GM21360 (cell line): ENCODE results near the gene ZSWIM3.
"Not testable (repeated sequence)": the region's sequence is repeated elsewhere in the genome, so short reads cannot be mapped to it uniquely, and the experiment has no call there.

Source experiments
- ATAC-seq: cut with Tn5 transposase; IDR thresholded peaks from one replicate; pipeline ENCODE4 v1.9.1; 2021; ENCODE audit warnings: mild to moderate bottlenecking, moderate library complexity; ENCODE audit not compliant: unreplicated experiment

Gene ZSWIM3

DNA sequence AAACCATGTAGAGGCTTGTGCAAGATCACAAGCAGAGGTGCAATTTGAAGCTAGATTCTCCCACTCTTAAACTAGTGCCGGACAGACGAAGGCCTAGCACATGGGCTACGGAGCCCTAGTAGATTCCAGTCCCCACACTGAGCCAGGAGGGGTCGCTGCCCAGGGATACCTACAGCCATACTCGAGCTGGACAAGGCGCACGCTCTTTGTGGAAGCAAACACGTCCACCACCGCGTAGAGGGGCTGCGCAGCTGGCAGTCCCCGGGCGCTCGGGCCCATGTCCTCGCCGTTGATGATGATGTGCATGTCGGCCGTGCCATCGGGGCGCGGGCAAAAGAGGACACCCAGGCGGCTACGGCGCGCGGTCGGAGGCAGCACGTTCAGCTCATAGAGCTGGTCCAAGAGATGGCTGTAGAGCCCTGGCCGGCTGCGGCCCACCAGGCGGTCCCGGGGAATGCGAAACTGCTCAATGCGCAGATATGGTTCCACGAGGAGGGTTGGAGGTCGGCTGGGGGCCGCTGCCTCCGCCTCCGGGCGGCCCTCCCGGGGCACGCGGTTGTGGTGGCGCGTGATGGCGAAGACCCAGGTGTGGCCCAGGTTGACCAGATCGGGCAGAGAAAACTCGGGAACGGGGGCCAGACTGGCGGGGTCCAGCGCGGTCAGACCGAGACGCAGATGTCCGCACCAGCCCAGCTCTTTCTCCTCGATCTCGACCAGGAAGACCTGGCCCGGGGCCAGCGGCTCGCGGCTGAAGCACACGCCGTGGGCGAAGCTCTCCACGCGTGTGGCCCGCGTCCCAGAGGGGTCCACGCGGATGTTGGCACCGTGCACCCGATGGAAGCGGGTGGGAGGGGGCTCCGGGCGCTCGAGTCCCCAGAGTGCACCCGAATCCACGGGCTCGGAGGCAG lies 32.9 kb downstream of the ZSWIM3 start:
- ATAC-seq: no peak

DNA sequence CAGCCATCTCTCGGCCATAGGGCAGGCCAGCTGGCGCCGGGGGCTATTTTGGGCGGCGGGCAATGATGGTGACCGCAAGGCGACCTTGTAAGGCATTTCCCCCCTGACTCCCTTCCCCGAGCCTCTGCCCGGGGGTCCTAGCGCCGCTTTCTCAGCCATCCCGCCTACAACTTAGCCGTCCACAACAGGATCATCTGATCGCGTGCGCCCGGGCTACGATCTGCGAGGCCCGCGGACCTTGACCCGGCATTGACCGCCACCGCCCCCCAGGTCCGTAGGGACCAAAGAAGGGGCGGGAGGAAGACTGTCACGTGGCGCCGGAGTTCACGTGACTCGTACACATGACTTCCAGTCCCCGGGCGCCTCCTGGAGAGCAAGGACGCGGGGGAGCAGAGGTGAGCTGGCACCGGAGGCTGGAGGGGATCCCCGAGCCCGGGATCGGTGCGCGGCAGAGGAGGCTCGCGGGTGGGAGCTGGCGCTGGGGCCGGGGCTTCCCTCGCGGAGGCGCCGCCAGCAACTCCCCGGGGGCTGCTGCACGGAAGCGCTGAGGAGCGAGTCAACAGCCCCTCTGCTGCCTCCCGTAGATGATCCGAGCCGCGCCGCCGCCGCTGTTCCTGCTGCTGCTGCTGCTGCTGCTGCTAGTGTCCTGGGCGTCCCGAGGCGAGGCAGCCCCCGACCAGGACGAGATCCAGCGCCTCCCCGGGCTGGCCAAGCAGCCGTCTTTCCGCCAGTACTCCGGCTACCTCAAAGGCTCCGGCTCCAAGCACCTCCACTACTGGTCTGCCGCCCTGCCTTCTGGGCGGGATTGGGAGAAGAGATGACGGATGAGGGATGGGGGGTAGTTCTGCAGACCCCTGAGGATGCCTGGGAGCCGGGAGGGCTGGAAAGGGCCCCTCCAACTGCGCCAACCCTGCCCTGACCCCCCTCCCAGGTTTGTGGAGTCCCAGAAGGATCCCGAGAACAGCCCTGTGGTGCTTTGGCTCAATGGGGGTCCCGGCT lies 33.9 kb downstream of the ZSWIM3 start, which contains the start of the genes CTSA and NEURL2:
CTSA (plus strand) TSS at position 351 of the 999 bp plus-strand sequence; CDS start at position 585, 234 bp downstream.
NEURL2 (minus strand) TSS at position 224 of the 999 bp plus-strand sequence; CDS start at position 7, 217 bp downstream.
- peak; percentile 69 for ATAC-seq

DNA sequence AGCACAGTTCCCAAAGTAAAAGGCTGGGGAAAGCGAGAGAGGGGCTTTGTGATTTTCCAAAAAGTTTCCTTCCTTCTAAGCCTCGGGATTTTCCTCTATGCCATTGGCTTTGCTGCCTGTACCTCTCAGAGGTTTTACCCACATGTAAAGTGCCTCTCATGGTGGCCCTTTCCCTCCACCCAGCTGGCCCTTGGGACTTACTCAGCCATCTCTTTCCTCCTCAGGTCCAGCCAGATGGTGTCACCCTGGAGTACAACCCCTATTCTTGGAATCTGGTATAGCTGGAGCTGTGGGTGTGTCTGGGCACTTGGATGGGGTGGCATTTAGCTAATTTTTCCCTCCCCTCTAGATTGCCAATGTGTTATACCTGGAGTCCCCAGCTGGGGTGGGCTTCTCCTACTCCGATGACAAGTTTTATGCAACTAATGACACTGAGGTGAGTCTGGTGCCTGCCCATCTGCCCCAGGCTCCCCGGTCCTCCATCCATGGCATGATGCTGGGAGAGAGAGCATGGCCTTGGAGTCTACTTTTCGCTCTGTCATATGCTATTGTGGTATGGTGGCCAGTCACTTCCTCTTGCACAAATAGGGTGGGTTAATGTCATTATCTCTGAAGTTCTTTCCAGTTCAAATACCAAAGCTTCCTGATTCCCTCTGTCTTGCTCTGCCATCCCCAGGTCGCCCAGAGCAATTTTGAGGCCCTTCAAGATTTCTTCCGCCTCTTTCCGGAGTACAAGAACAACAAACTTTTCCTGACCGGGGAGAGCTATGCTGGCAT lies 34.8 kb downstream of the ZSWIM3 start:
- ATAC-seq: no peak

DNA sequence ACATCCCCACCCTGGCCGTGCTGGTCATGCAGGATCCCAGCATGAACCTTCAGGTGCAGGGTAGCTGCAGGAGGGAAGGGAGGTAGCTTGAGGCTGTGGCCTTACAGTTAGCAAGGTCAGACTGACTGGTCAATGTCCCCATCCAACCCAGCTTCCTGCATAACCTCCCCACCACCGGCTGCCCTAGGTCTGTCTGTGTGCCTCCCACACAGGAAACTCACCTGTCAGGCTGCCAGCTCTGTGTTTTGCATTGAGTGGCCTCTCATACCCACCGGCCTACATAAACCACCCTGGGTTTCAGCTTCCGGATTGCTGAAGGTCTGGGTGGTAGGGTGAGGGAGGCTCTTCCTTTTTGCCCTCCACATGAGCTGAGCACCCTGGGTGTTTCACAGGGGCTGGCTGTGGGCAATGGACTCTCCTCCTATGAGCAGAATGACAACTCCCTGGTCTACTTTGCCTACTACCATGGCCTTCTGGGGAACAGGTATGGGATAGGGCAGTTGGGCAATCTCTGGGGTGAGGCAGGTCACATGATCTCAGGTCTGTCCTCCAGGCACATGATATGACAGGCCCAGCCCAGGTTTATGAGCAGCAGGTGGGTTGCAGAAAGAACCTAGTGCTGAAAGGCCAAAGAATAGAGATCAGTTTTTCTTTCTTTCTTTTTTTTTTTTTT lies 35.5 kb downstream of the ZSWIM3 start:
- no peak for ATAC-seq

DNA sequence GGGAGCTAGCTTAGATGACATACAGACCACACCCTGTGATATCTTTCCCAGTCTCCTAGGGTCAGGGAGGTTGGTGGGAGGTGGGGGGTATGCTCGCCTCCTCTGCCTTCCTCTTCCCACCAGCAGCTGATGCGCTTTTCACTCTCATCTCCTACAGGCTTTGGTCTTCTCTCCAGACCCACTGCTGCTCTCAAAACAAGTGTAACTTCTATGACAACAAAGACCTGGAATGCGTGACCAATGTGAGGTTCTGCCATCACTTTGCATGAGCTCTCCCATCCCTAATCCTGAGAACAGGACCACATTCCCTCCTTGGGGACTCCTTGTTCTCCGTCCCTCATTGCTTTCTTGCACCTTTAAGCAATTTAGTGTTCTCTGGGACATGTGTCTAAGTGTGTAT lies 36.4 kb downstream of the ZSWIM3 start:
- ATAC-seq: no peak

DNA sequence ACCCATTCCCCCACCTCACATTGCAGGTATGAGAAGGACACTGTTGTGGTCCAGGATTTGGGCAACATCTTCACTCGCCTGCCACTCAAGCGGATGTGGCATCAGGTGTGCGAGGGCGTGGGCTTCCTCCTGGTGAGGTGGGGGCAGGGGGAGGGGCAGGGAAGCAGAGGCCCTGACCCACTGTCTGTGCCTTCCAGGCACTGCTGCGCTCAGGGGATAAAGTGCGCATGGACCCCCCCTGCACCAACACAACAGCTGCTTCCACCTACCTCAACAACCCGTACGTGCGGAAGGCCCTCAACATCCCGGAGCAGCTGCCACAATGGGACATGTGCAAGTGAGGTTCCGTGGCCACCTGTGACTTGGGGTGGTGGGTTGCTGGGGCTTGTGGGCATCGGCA lies 37.4 kb downstream of the ZSWIM3 start:
- ATAC-seq: no peak

DNA sequence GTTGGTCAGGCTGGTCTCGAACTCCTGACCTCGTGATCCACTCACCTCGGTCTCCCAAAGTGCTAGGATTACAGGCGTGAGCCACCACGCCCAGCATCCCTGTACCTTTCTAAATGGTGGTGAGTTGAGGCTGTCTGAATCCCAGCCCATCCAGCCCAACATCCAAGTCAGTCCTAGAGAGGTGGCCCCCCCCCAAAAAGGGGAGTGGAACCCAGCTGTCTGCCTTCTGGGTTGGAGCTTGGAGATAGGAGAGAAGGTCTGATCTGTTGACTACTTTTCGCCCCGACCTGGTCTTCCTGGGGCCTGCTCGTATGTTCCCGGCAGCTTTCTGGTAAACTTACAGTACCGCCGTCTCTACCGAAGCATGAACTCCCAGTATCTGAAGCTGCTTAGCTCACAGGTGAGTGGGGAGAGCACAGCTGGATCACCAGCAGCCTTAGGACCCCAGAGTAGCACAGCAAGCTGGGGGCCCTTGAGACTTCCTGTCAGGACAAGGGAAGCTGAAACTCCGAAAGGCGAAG lies 39.3 kb downstream of the ZSWIM3 start:
- no peak for ATAC-seq

DNA sequence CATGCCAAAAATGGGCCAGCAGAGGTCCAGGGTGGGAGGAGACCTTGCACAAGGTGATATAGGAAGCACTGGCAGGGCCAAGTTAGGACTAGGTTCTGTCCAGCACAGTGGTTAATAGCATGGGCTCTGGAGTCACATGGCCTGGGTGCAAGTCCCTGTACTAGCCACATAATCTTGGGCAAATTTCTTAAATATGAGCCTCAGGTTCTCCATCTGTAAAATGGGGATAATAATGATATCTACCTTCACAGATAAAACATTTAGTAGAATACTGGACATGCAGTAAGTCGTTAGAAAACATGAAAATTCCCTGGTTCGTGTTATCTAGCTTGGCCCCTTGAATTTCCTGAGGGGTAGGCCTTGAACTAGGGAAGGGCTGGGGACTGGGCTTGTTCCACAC lies 39.9 kb downstream of the ZSWIM3 start:
- ATAC-seq: no peak

DNA sequence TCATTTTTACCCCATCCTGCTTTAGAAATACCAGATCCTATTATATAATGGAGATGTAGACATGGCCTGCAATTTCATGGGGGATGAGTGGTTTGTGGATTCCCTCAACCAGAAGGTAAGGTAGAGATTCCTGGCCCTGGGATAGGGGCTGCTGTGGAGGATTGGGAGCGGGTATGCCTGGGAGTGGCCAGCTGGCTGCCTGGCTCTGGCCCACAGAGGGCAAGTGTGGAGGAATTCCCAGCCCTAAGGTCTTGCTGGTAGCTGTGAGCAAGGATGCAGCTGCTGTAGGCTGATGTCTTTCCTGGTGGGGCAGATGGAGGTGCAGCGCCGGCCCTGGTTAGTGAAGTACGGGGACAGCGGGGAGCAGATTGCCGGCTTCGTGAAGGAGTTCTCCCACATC lies 40.3 kb downstream of the ZSWIM3 start:
- ATAC-seq: no peak

DNA sequence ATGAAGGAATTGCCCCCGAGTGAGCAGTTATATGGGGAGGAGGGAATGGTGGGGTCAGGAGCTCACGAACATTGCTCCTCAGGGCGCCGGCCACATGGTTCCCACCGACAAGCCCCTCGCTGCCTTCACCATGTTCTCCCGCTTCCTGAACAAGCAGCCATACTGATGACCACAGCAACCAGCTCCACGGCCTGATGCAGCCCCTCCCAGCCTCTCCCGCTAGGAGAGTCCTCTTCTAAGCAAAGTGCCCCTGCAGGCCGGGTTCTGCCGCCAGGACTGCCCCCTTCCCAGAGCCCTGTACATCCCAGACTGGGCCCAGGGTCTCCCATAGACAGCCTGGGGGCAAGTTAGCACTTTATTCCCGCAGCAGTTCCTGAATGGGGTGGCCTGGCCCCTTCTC lies 40.9 kb downstream of the ZSWIM3 start:
- no peak for ATAC-seq

DNA sequence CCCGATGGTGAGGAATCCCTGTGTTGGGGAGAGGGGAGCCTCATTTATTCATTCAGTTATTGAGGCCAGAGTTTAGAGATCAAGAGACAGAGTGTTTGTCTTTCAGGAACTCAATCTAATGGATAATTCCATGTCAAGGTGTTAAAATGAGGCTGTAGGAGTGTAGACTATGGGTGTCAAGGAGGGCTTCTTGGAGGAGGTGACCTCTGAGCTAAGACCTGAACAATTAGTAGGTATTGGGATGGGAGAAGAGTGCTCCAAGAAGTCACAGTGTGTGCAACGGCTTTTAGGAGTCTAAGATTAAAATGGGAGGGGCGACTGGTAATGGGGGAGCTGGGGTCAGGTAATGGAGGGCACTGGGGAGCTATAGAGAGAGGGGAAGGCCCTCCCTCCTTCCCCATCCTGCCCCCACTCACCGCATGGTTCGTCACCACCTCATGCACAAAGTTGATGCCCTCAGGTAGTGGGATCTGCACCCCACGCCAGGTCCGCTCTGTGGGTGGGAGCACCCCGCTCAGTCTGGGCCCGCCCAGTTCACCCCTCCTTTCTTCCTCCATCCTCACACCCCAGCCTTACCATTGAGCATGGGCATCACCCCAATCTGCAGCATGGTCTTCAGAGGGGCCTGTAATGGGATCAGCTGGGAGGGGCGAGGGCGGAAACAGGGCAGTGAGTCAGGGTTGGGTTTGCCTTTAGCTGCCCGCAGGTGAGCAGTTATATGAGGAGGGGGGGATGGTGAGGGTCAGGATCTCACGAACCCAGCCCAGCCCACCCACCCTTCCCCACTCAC lies 41.8 kb downstream of the ZSWIM3 start:
- no peak for ATAC-seq

DNA sequence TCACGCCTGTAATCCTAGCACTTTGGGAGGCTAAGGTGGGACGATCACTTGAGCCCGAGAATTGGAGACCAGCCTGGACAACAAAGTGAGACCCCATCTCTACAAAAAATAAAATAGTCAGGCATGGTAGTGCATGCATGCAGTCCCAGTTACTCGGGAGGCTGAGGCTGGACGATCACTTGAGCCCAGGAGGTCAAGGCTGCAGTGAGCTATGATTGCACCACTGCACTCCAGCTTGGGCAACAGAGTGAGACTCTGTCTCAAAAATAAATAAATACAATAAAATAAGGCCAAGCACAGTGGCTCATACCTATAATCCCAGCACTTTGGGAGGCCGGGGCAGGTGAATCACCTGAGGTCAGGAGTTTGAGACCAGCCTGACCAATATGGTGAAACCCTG lies 43.9 kb downstream of the ZSWIM3 start:
- ATAC-seq: not testable (repeated sequence)

DNA sequence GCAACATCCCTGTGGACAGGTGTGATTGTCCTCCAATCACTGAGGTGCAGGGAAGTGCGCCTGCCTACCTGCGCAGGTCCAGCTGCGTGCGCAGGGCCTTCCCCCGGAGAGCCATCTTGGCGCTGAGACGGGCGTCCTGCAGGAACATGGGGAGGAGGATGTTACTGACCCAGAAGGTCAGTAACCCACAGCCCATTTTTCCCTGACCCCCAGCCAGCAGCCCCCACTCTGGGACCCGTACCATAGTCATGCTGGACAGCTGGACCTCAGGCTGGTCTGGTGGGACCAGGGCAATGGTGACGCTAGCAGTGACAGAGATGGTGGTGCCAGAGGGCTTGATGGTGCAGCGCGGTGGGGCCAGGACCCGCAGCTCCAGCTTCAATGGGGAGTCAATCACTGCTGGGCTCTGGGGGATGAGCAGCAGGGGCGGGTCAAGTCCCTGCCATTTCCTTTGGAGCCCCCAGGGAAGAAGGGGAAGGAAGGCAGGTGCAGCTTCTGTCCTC lies 44.8 kb downstream of the ZSWIM3 start:
- no peak for ATAC-seq

DNA sequence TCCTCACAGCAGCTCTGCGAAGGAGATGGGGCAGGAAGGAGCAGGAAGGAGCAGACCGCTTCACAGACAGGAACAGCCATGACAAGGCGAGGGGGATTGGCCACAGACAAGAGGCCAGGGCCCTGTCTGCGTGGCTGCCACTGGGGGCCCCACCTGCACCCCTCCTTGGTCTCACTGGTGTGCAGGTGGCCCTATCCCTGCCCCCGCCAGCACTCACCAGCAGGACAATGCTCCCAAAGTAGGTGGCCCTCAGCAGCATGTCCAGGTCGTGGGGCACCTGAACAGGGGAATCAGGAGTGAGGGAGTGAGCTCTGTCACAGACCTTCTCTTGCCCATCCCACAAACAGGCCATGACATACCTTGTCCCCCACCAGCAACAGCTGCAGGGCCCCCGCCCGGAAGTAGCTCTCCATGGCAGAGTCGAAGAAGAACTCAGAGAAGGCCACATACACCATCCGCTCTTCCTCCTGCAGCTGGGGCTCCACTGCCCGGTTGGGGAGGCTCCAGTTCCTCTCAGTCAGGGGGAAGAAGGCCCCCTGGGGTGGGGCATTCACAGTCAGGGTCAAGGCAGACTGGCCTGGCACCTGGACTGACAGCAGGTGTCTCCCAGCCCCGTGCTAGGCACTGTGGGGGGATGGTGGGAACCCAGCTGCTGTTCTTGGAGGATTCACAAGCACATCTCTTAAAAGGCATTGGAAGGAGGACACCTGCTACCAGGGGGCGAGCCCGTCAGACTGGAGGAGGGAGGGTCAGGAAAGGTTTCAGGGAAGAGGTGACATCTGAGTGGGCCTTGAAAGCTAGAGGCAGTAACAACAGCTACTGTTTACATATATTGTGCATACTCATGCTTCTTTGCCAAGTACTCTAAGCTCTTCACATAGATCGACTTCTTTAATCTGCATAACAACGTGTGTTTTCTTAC lies 47.4 kb downstream of the ZSWIM3 start:
- ATAC-seq: no peak

DNA sequence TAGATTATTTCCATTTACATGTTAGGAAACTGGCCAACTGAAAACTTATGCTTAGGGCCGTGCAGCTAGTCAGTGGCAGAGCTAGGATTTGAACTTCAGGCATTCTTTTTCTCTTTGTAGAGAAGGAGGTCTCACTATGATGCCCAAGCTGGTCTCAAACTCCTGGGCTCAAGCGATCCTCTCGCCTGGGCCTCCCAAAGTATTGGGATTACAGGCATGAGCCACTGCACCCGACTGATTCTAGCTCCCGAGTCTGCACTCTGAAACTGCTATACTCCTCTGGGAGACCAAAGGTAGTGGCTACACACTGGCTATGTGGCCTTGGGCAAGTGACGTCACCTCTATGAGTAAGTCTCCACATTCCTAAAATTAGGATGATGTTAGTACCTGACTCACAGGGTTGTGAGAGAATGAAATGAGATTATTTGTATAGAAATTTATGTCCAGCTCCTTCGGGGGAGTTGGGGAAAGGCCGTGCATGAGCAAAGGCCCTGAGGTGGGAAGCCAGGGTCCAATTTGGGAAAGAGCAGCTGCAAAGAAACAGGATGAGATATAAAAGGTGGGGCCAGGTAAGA lies 48.2 kb downstream of the ZSWIM3 start:
- ATAC-seq: no peak

DNA sequence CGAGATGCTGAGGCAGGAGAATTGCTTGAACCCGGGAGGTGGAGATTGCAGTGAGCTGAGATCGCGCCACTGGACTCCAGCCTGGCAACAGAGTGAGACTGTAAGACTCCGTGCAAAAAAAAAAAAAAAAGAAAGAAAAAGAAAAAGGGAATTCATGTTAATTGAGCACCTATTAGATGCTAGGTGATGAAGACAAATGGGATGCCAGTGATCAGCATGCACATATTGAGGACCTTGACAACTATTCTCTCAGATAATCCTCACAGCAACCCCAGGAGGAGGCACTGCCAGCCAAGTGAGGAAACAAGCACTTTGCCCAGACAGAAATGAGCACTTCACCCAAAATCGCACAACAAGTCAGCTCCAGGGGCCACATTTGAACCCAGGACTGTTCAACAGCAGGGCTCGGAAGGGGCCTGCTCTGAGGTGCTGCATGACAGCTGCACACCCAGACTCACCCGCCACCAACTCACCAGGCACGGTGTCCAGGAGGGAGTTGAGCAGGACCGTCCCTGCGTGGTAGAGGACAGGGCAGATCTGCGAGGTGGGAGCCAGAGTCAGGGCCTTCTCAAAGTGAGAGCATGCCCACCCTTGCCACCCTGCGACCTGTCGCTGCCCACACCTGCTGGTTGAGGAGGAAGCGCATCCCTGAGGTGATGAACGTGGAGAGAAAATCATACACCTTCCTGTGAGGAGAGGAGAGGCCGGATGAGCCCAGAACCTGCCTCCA lies 50.0 kb downstream of the ZSWIM3 start:
- ATAC-seq: no peak

DNA sequence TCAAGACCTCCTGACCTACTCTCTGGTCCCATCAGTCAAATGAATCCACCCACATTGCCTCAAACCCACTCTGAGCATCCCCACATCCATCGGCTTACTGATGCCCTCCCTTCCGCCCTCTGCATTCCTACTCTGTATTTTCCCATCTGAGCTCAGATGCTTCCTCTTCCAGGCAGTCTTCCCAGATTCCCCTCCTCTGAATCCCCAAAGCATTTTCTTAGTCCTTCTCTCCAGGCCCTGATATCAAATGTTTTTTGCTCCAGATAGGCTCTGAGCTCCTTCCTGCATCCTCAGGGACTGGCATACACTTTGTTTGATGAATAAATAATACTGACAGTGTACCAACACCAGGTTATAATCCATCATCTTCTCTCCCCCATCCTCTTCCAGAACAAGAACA lies 50.7 kb downstream of the ZSWIM3 start:
- no peak for ATAC-seq
